ENCODE data around the gene MORN5.

Gene MORN5

DNA sequence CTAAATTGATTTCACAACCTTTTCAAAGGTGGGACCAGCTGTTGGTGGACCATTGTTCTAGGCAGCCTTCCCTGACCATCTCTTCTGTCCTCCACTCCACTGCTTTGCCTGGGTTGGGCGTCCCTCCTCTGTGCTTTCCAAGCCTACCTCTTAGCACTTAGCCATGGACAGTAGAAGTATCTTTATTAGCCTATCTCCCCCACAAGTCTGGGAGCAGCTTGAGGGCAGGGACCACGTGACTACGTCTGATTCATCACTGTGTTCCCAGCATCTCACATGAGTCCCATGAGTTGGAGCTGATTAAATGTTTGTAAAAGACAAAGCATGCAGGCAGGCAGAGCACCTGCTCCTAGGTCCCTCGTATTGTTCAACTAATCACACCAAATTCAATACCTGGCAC is 20.9 kb downstream of the MORN5 start:
- DNase-seq, result peak; percentile 22
- in situ Hi-C loops (cut with HindIII; ENCODE audit: low pct_ligation_motif_present, low pct_unique_long_range_greater_than_20kb, low sequenced_read_pairs), result no loop called here

DNA sequence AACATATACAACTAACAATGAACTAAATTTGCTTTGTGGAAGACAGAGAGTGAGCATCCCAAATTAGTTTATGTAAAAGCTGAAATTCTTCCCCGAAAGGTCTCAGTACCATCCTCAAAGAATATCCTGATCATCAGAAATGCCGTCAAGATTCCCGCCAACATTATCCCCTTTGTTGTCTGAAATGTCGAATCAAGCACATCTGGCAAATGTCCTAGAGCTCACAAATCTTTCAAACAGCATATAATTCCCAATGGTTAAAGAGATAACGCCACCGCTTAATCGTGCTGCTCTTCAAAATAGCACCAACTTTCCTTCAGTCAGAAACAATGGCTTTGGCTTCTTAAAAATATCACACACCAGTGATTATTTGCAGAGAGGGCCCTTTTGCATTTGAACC is 23.8 kb downstream of the MORN5 start:
- in situ Hi-C loops (cut with HindIII; ENCODE audit: low pct_ligation_motif_present, low pct_unique_long_range_greater_than_20kb, low sequenced_read_pairs), result no loop called here

GRCh38 chr9:122184551-122184950 is 24.8 kb downstream of the MORN5 start:
- in situ Hi-C loops (cut with HindIII; ENCODE audit: low pct_ligation_motif_present, low pct_unique_long_range_greater_than_20kb, low sequenced_read_pairs), result no loop called here
- DNase-seq, result no peak

More for the DNA sequence above, 23.8 kb downstream of the MORN5 start:
- DNase-seq, result no peak

DNA sequence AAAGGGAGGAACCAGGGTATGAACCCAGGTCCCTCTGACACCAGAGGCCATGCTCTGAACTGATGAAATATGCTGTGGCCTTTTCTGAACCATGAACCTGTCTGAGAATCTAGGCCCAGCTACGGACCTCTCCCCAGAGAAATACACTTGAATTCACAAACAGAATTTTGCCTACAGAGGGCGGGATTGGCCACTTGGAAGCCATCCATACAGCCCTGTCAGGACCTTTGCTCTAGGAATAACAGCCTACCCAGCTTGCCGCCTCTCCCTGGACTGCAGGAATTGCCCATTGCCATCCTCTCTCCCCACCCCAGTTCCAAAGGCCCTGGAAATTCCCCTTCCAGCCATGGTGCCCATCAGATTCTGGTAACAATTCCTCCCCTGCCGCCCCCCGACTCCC is 26.6 kb downstream of the MORN5 start:
- in situ Hi-C loops (cut with HindIII; ENCODE audit: low pct_ligation_motif_present, low pct_unique_long_range_greater_than_20kb, low sequenced_read_pairs), result no loop called here

DNA sequence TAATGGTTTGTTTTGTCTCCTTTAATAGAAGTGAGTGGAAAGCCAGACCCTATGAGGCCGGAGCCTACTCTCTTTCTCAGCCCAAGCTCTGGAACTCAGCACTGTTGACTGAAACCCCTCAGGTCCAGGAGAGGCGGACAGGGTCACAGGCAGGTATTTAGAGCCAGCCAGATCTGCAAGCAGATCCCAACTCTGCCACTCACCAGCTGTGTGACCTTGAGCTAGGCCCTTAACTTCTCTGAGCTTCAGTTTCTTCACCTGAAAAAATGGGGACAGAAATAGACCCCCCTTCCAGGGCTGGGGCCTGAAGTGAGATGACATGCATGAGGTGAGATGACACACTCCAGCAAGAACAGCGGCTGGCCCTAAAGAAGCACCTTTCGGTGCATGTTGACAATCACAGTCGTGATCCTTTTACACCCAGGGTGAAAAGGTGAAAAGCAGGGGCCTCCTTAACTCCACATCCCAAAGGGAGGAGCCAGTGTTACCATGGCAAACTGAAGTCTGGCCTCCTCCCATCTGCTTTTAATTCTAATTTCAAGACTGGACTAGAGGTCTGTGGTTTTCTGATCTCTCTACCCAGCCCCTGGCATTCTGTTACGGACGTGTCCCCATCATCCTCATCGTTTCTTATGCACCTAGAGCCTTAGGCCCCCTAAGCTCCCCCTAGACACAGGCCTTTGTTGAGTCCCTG is 27.2 kb downstream of the MORN5 start:
- in situ Hi-C loops (cut with HindIII; ENCODE audit: low pct_ligation_motif_present, low pct_unique_long_range_greater_than_20kb, low sequenced_read_pairs), result no loop called here

More for the DNA sequence above, 26.6 kb downstream of the MORN5 start:
- DNase-seq, result no peak

GRCh38 chr9:122188369-122188768 is 28.7 kb downstream of the MORN5 start:
- in situ Hi-C loops (cut with HindIII; ENCODE audit: low pct_ligation_motif_present, low pct_unique_long_range_greater_than_20kb, low sequenced_read_pairs), result no loop called here
- no peak for DNase-seq

More for the DNA sequence above, 27.2 kb downstream of the MORN5 start:
- DNase-seq, result no peak

DNA sequence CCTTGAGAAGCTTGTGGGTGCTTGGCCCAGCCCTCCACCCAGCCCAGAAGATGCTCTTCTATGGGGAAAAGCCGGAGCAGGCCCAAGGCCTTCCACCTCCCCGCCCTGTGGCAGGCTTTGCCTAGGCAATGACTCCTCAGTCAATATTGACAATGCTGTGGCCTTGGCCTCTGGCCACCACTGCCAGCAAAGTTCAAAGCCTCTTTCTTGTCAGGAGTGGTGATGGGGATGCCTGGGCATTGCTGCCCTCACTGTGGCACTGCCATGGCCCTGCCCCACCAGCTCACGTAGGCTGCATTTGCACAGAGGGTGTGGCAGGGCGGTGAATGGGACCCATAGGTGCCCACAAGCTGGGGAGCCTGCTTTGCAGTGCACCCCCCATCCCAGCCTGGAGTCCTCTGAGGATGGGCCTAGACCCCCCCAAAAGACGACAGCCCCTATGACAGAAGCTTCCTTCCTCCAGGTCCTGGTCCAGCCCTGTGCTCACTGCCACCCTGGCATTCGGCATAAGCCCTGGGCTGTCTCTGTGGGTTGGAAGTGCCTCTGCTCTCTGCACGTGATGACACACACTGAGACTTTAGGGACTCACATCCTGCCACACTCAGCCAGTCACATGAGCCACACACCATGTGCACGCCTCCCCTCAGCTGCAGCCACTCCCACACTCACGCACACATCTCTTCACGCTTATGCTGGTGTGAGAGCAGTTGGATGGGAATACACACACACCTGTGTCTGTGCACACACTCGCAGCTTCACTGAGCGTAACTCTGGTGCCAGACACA is 31.1 kb downstream of the MORN5 start:
- no peak for DNase-seq
- in situ Hi-C loops (cut with HindIII; ENCODE audit: low pct_ligation_motif_present, low pct_unique_long_range_greater_than_20kb, low sequenced_read_pairs), result no loop called here

GRCh38 chr9:122191584-122191983 is 31.9 kb downstream of the MORN5 start:
- no peak for DNase-seq
- in situ Hi-C loops (cut with HindIII; ENCODE audit: low pct_ligation_motif_present, low pct_unique_long_range_greater_than_20kb, low sequenced_read_pairs), result no loop called here

DNA sequence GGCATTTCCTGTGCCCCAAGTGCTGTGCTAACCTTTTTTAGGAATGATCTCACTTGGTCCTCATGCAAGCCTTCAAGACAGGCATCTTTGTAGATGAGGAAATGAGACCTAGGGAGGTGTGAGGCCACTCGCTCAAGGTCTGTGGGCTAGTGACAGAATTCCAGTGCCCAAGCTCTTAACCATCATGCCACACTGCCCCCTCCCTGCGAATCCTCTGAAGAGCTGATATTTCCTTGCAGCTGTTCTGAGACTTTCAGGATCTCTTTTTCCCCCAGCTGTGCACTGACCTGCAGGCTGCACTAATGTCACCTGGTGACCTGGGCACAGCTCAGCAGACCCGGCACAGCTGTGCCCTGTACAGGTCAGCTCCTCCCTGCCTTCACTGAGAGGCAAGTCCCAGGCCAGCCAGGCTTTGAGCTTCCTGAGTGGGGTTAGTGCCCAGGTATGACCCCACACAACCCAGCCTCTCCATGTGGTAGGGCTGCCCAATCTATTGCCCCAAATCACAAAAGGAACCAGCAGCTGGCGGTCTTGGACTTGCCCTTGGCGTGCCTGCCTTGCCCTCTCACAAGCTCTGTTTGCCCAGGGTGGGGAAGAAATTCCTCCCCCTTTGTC is 32.7 kb downstream of the MORN5 start:
- DNase-seq, result no peak
- in situ Hi-C loops (cut with HindIII; ENCODE audit: low pct_ligation_motif_present, low pct_unique_long_range_greater_than_20kb, low sequenced_read_pairs), result no loop called here

DNA sequence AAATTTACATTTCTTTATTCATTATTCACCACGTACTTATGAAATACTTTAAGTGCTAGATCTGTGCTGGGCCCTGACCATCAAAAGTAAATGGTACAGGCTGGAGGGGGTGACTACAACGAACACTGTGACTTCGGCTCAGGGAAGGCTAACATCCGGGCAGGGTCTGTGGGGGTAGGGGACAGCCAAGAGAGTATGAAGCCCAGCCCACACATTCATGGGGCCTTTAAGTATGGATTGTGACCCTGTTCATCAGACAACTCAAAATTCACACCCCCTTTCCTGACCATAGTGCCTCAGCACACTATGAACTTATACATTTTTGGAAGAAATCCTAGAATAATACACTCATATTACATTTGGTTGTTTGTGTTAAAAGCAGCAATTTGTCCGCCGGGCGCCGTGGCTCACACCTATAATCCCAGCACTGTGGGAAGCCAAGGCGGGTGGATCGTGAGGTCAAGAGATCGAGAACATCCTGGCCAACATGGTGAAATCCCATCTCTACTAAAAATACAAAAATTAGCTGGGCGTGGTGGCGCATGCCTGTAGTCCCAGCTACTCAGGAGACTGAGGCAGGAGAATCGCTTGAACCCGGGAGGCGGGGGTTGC is 33.3 kb downstream of the MORN5 start:
- in situ Hi-C loops (cut with HindIII; ENCODE audit: low pct_ligation_motif_present, low pct_unique_long_range_greater_than_20kb, low sequenced_read_pairs), result no loop called here
- DNase-seq, result no peak

DNA sequence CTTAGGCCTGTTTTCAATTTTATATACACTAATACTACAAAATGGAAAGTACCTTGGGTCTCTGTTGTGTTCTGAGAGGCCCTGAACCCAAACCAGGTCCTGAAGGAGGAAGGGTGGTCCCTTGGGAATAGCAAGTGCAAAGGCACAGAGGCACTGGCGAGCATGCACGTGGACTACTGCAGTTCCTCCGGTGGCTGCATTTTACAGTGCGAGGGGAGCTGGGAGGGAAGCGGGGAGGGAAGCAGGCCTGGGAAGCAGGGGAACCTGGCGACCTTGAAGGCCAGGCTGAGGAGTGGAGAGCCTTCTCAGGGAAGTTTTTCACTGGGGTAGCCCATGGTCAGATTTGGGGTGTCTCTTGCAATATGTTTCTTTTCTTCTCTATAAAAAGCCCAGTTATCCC is 33.9 kb downstream of the MORN5 start:
- in situ Hi-C loops (cut with HindIII; ENCODE audit: low pct_ligation_motif_present, low pct_unique_long_range_greater_than_20kb, low sequenced_read_pairs), result no loop called here
- no peak for DNase-seq

DNA sequence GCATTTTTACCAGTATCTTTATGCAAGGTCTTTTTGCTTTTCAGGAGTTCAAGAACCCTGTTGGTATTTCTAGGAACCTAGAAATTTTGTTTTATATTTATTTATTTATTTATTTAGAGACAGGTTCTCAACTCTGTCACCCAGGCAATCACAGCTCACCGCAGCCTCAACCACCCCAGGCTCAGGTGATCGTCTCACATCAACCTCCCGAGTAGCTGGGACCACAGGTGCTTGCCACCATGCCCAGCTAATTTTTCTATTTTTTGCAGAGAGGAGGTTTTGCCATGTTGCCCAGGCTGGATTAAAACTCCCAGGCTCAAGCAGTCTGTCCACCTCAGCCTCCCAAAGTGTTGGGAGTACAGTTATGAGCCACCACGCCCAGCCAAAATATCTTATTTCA is 36.2 kb downstream of the MORN5 start:
- DNase-seq, result no peak
- in situ Hi-C loops (cut with HindIII; ENCODE audit: low pct_ligation_motif_present, low pct_unique_long_range_greater_than_20kb, low sequenced_read_pairs), result no loop called here

GRCh38 chr9:122197426-122197825 is 37.7 kb downstream of the MORN5 start:
- in situ Hi-C loops (cut with HindIII; ENCODE audit: low pct_ligation_motif_present, low pct_unique_long_range_greater_than_20kb, low sequenced_read_pairs), result no loop called here
- peak; percentile 7 for DNase-seq

- DNase-seq, result no peak
- in situ Hi-C loops (cut with HindIII; ENCODE audit: low pct_ligation_motif_present, low pct_unique_long_range_greater_than_20kb, low sequenced_read_pairs), result no loop called here
These were observed 38.2 kb downstream of the MORN5 start for GRCh38 chr9:122197882-122198281.

- no peak for DNase-seq
- in situ Hi-C loops (cut with HindIII; ENCODE audit: low pct_ligation_motif_present, low pct_unique_long_range_greater_than_20kb, low sequenced_read_pairs), result no loop called here
These were observed 41.4 kb downstream of the MORN5 start for GRCh38 chr9:122200960-122201595.

DNA sequence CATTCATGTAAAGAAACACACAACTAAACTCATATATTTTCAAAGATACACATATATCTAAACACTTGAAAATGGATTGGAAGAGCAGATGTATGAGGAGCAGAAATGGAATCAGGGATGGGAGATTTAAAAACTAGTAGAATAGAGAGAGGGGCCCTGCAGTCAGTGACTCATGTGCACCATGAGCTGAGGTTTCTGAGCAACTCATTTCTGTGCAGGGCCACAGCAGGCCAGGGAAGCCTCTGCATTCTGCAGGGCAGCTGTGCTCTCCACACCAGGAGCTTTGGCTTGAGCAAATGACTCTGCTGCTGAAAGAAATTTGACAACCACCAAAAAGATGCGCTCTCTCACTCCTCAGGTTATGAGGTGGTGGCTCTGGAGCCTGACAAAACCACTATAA is 41.9 kb downstream of the MORN5 start:
- no peak for DNase-seq

DNA sequence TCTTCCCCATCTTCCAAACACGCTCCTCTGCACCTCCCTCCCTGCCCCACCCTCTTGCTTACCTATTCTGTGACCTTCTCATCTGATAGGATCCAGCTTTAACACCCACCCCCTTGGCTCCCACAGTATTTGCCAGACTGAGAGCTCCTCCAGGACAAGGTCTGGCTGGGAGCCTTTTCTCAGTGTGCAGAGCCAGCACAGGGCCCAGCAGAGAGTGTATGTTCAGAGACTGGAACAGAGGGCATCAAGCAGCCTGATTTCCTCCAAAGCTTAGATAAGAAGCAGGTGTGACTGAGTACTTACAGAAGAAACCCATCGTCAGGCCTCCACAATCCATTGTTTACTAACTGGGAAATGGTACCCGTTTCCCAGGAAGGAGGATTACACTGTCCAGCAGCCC is 42.4 kb downstream of the MORN5 start:
- no peak for DNase-seq
- in situ Hi-C loops (cut with HindIII; ENCODE audit: low pct_ligation_motif_present, low pct_unique_long_range_greater_than_20kb, low sequenced_read_pairs), result no loop called here

More for the DNA sequence above, 41.9 kb downstream of the MORN5 start:
- in situ Hi-C loops (cut with HindIII; ENCODE audit: low pct_ligation_motif_present, low pct_unique_long_range_greater_than_20kb, low sequenced_read_pairs), result no loop called here

- no peak for DNase-seq
- in situ Hi-C loops (cut with HindIII; ENCODE audit: low pct_ligation_motif_present, low pct_unique_long_range_greater_than_20kb, low sequenced_read_pairs), result no loop called here
These were observed 44.3 kb downstream of the MORN5 start for GRCh38 chr9:122204055-122204454.

- in situ Hi-C loops (cut with HindIII; ENCODE audit: low pct_ligation_motif_present, low pct_unique_long_range_greater_than_20kb, low sequenced_read_pairs), result no loop called here
- DNase-seq, result no peak
These were observed 44.8 kb downstream of the MORN5 start for GRCh38 chr9:122204491-122204890.

Data from ACHN (cell line).